Measurements from ENCODE around the gene CHI3L1.

CHI3L1 gene

DNA sequence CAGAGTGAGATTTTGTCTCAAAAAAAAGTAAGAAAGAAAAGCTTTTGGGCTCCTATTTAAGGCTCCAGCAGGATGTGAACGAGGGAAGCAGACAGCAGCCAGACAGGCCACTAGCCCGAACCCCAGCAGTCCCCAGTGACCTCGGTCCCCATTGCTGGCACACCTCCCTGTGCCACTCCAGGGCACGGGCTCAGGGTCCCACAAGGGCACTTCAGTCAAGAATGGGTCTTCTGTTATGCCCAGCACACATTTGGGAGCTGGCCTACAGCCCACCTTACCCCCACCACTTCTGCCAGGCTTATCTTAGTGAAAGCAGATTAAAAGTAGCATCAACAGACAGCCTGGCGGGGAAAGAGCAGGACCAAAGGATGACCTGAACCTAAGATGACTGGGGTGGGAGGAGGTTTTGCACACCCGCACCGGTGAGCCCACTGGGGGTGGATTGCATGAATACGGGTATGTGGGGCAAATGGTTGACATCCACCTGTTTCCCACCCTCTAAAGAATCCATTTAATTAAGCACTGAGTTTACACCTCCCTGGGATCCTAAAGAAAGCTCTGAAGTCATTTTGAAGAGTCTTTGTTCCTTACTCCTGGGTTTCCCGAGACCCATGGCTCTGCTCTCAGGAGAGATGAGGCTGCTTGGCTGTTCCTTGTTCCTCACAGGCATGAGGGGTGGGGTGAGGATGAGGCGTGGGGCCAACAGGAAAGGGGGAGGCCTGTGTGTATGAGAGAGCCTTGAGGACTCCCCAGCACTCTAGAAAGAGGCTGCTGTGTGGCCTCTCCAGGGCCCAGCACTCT is 4.7 kb downstream of the CHI3L1 start:
- no peak for DNase-seq (ENCODE audit: low read depth in 2 of 2, low spot score in 1 of 2)

DNA sequence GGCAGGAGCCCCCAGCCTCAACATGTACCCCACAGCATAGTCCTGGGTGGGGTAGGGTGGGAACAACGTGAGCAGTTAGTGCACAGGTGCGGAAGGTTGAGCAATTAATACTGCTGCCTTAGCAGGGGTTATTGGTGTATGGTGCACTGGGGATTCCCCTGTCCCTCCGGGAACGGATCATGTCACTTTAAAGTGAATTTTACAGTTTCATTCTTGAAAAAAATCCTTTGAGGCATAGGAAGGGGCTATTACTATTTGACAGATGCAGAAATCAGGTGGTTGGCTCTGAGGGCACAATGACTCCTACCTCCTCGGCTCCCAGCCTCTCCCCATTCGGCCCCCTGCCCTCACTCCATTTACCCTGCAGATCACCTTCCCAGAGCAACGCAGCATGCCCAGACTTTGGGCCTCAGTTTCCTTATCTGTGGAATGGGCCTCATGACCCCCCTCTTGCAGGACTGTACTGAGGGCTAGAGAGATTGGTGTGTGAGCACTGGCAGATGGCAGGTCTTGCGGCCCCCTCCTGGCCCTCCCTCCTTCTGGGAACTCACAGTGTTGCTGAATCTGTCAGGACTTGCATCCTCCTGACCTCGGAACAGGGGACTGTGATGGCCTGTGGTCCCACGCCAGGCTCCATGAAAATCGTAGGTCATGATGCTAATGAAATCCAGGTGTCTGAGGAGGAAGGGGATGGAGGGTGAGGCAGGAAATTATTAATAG is 5.7 kb downstream of the CHI3L1 start:
- DNase-seq (ENCODE audit: low read depth in 2 of 2, low spot score in 1 of 2): no peak

DNA sequence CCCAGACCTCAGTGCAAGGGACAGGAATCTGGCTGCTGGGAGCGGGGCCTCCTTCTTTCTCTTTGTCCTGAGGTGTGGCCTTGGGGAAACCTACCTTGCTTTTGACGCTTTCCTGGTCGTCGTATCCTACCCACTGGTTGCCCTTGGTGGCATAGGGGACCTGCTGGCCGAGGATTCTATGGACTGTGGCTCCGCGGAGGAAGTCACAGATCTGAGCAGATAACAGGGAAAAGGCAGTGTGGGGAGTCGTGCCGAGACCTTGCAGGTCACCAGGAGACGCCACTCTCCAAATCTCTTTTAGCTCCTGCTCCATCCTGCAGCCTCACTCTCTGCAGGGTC is 6.9 kb downstream of the CHI3L1 start:
- DNase-seq (ENCODE audit: low read depth in 2 of 2, low spot score in 1 of 2): no peak

DNA sequence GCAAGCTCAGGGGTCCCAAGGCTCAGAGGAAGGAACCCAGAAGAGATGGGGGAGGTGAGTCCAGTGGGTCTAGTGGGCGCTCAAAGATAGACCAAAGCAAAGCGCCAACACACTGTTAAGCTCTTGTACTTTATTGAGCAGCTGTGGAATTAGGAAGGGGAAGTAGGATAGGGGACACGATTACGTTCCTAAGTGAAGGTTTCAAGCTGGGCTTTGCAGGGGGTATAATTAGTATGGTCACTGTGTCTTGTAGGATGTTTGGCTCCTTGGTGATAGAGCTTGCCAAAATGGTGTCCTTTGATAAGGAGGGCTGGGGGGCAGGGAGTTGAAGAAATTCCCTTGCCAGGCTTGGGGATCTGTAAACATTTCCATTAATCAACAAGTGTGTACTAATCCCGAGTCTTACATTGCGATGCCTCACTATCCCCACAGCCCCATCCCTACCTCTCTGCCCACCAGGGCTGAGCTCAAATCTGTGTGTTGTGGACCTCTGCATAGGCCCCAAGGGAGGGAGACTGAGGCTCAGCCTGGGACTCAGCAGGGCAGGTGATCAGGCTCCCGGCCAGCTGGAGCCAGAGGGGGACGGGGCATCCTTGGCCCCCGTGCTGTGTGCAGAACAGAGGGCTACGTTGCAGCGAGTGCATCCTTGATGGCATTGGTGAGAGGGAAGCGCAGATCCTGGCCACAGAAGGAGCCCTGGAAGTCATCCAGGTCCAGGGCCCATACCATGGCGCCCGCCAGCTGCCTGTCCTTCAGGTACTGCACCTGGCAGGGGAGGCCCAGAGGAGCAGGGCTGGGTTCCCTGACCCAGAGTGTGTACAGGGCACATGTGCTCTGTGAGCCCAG is 7.5 kb downstream of the CHI3L1 start:
- no peak for DNase-seq (ENCODE audit: low read depth in 2 of 2, low spot score in 1 of 2)

DNA sequence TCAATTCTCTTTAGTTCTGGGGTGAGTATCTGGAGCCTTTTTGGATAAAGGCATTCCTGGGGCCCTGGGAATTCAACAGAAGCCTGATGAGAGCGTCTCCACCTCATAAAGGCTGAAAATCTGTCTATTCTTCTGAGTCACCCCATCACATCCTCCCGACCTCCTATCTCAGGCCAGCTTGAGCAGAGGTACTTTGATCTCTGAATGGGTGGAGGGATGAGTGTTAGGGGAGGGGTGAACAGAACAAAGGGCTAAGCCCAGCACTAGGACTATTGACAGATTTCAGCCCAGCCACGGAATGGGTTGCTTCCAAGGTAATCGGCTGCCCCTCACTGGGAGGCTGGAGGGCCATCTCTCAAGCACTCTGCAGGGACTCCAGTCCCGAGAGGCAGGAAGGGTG is 8.4 kb downstream of the CHI3L1 start:
- no peak for DNase-seq (ENCODE audit: low read depth in 2 of 2, low spot score in 1 of 2)

DNA sequence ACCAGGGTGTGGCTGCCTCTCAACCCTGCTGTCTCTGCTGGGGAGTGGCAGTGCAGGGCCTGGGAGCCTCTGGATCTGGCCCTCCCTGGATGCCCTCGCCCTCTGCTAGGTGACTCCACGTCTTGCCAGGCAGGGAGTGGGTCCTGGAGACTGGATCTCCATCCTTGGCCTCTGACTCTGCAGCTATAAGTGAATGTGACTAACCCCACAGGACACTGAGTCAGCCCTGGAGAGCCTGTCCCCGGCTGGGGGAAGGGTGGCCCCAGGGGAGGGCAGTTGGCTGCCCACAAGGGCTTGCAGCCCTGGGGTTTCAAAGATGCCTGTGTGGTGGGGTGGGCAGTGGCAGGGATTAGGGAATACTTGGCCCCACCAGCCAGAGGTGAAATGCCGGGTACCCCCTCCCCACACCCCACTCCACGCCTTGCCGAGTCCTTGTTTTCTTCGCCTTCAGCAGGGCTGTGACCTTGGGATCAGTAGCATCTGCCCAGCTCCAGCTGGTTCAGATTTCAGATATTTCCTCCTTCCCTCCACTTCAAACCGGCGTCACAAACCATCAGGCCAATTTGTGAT is 8.9 kb downstream of the CHI3L1 start:
- DNase-seq (ENCODE audit: low read depth in 2 of 2, low spot score in 1 of 2): no peak

DNA sequence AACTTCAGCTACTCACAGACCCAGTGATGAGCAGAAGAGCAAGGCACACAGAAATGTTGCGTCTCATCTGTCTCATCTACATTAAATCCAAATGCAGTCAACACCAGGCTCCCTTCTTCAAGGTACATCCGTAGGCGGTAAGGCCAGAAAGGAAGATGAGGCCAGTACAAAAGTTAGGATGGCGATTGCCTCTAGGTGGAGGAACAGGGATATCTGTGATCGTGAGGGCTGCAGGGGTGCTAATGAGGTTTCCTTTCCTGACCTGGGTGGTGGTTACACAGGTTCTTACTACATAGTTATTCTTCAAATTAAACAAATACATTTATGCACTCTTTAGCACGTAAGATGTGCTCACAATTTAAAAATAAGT is 9.5 kb downstream of the CHI3L1 start:
- no peak for DNase-seq (ENCODE audit: low read depth in 2 of 2, low spot score in 1 of 2)

DNA sequence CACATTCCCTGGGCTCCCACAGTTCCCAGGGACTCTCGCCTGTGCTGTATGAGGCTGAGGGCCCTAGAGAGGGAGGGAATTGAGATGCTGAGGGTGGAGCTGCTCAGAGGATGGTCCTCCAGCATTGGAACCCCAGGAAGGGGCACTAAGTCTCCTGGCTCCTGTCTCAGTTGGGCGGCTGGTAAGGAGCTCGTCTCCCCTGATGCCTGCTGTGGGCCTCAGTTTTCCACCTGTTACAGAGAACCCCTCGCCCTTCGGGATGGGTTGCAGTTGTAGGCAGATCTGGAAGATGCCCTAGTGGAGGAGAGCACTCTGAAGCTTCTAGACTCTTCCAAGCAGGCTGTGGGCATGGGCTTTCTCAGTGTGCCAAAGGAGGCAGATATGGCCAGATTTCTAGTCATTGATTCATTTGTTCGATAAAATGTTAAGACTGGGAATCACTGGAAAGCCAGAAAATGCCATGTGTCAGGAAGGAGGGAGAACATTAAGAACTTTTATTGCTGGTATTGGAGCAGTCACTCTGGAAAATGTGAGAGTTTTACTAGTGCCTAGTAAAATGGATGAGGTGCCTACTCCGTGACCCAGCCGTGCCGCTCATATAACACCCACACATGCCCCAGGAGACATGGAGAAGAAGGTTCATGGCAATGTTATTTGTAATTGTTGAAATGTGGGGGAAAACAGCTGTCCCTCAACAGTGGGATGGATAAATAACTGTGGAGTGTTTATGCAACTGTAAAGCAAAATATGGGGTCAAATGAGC is 10.1 kb downstream of the CHI3L1 start:
- no peak for DNase-seq (ENCODE audit: low read depth in 2 of 2, low spot score in 1 of 2)

DNA sequence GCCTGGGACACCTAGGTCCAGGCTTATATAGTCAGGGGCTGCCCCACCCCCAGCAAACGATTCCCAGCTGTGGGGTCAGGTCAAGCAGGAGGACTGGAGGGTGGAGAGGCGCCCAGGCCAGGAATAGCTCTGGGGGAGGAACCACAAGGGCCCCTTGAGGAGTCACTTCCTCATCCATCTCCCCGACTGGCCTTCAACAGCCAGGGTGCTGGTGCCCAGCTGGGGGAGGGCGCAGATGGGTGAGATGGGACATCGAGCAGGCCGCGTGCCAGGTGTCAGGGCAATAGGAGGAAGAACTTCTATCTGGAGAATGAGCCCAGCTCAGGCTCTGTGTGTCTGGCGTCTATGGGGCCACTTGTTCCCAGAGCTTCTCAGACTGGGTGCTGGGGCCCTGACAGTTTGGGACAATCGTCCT is 10.7 kb downstream of the CHI3L1 start:
- DNase-seq (ENCODE audit: low read depth in 2 of 2, low spot score in 1 of 2): no peak

DNA sequence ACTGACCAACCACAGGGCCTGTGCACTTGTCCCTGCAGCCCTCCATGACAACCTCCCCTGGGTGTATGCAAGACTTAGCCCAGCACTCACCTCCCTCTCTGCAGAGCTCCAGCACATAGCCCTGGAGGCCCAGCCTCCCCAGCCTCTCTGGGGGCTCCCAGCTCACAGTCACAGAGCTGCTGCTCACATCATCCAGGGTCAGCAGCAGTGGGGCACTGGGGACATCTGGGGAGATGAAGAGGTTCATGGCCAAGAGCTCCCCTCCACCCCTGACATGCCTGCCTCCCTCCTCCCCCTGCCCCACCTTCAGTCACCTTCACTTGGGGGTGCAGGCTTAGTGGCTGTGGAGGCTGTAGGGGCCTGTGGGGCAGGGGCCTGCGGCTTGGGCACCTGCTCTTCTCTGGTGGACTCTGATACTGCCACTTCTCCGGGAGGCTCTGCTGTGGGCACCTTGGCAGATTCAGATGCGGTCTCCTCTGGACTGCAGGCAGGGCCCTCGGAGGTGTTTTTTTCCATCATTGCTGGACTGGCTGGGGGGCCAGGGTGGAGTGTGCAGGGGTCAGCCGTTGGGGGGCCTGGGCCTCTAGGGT is 11.2 kb downstream of the CHI3L1 start, which contains the start of gene MYBPH:
TSS of gene MYBPH (minus strand) at position 590 of the 590 bp plus-strand sequence. CDS start at position 519, 71 bp downstream.
- no peak for DNase-seq (ENCODE audit: low read depth in 2 of 2, low spot score in 1 of 2)

DNA sequence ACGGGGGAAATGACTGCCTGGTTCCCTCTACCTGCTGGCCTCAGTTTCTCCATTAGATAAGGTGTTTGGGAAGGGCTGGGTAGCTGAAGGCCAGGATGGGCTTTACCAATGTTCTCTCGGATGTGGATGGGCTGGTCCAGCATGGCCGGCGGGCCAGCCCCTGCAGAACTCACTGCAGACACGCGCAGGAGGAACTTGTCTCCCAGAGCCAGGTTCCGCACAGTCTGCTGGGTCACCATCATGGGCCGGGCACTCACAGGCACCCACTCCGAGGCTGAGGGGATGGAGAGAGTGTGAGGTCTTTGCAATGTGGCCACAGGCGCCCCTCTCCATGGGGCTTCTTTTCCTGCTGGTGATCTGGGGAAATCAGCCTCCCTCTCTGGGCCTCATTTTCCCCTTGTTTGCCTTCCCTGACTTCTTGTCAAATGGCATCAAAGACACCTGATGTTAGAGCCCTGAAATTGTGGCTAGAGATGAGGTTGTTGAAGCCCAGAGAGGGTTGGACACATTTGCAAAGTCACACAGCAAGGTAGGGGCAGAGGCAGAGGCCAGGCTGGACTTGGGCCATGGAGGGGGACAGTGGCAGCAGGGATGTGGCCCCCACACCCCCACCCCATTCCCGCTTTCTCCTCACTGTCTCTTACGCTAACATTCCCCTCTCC is 12.0 kb downstream of the CHI3L1 start:
- no peak for DNase-seq (ENCODE audit: low read depth in 2 of 2, low spot score in 1 of 2)

DNA sequence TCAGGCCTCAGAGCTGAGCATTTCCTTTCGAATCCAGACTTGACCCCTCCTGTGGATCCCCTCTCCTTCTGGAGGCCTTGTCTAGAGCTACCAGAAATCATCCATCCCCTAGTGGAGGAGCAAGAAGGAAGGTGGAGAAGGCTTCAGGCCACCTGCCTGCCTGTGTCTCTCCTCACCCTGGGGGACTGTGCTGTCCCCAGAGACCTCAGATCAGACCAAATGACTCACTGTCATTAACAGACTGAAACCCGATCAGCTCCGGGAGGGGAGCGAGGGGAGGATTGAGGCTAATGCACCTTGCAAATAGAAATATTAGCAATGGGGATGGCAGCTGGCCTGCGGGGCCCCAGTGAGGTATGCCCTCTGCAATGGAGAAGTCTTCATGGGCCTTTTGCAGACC is 12.9 kb downstream of the CHI3L1 start:
- no peak for DNase-seq (ENCODE audit: low read depth in 2 of 2, low spot score in 1 of 2)

DNA sequence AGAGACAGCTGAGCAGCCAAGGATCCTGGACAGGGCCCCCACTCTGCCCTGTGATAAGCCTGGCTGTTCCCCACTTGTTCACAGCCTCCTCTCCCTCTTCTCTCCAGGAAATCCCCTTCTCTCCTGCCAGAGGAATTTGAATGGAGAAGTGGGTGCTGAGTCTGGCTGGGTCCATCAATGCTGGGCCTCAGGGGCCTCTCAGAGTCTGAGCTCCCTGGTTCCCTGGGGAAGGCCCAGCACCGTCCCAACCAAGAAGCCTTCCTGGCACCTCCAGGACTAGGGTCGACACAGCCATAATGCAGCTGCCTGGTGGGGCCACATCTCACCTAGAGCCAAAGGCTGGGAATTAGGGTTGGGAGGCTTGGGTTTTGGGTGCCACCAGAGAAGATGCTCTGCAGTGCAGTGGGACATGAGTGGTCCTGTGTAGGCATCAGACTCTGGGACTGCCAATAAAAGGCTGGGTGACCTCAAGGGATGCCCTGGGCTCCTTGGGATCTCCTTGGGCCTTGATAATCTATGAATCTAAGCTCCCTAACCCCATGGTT is 13.4 kb downstream of the CHI3L1 start:
- DNase-seq (ENCODE audit: low read depth in 2 of 2, low spot score in 1 of 2): no peak

DNA sequence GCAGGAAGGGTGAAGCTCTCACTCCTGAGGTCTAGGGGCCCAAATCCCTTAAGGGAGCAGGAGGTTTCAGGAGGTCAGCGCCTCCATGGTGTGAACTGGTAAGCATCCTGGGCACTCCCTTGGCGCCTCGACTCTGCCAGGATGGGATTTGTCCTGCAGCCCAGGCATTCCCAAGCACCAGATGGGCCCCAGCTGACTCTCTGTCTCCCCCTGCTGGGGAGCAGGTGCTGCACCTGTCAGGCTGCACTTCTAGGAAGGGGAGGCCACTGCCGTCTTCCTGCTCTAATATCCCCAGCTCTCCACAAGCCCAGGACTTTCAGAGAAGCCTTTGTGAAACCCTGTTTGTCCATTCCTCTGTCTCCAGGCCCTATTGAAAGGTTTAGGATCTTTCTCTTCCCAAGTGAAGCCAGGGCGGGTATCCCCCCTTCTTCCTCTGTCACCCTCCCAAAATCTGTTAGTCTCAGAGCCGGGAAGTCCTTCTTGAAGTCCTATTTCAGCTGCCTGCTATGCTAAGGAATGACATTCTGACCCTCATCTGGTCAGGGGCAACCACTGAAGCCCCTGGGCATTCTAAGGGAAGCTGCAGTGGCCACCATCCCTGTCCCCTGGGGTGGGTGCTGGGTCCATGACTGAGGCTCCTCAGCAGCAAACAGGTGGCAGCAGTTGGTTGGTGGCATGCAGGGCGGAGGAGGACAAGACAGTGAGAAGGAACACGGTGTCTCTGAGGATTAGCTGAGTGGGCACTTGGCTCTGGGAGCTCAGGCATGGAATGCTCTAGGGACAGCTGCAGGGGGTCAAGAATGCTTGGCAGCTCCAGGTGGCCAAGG is 14.1 kb downstream of the CHI3L1 start:
- peak in 1 of 2 donors; percentile 2 for DNase-seq (ENCODE audit: low read depth in 2 of 2, low spot score in 1 of 2)

DNA sequence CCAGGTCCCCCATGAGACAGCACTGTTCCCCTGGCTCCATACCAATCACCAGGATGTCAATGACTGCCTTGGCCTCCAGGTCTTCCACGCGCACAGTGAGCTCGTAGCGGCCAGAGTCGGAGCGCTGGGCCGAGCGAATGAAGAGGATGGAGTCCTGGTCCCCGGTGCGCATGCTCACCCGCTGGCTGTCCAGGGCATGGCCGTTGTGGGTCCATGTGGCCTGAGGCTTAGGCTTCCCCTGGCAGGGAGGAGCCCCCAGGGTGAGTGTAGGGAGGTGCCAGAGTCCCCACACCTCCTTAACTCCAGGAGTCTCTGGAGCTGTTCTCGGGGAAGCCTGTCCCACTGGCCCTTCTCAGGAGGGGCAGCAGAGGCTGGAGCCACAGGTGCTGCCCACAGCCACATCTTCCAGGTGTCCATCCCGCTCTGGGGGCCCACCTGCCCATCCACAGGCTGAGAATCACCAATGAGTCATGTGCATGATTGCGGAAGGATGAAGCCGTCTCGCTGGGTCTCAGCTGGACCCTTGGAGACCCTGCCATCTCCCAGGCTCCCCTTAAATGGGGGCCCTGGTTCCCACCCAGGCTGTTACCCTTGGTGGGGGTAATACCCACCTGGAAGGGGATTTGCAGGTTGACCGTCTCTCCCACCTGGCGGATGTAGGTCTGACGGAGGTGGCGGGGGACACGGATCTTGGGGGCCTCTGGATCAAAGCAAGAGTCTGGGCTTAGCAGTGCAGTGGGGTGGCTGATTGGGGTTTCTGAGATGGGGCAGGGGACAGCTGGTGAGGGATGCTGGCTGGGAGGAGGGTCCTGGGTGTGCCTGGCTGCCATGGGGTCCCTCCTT is 14.9 kb downstream of the CHI3L1 start:
- no peak for DNase-seq (ENCODE audit: low read depth in 2 of 2, low spot score in 1 of 2)

DNA sequence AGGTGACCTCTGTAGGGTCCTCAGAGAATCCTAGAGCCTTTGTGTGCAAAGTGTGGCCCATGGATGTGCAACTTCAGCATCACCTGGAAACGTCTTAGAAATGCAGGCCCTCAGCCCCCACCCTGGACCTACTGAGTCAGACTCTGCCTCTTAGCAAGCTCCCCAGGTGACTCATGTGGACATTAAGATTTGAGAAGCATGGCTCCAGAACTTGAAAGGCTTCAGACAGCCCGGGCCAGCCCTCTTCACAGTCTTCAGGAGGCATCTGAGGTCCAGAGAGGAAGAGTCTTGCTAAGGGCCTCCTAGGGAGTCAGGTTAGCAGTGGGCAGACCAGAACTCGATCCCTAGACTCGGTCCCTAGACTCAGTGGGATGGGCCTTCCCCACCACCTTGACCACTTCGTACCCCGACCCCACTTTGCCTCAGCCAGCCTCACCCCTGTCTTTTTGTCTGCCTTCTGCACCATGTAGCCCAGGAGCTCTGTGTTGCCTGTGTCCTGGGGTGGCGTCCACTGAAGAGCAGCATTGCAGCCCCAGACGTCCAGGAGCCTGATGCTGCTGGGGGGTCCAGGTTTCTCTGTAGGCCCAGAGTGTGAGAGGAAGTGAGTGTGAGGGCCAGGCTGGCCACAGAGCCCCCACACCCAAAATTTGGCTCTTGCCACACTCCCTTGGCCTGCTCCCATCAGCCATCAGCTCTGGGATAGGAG is 15.7 kb downstream of the CHI3L1 start:
- no peak for DNase-seq (ENCODE audit: low read depth in 2 of 2, low spot score in 1 of 2)
